Rectal smooth muscle tissue (tissue), 1 donor: ENCODE measurements around the gene LMBRD2.

Experiments used
- H3K27ac ChIP-seq: one replicate; pipeline ENCODE4 v1.7.0; 2013; ENCODE audit warnings: low read depth, low read length, inconsistent platforms
- H3K27me3 ChIP-seq: one replicate; pipeline ENCODE4 v1.7.0; 2013; ENCODE audit warnings: low read length; ENCODE audit not compliant: control insufficient read depth, insufficient read depth
- H3K36me3 ChIP-seq: one replicate; pipeline ENCODE4 v1.7.0; 2013; ENCODE audit warnings: low read length; ENCODE audit not compliant: control insufficient read depth, insufficient read depth
- H3K4me1 ChIP-seq: one replicate; pipeline ENCODE4 v1.7.0; 2013; ENCODE audit warnings: low read length; ENCODE audit not compliant: control insufficient read depth, insufficient read depth
- H3K4me3 ChIP-seq: one replicate; pipeline ENCODE4 v1.7.0; 2013; ENCODE audit warnings: low read length
- H3K9ac ChIP-seq: one replicate; pipeline ENCODE4 v1.7.0; 2013; ENCODE audit warnings: low read length

LMBRD2 gene

GRCh38 chr5:36177154-36177553, 25.5 kb upstream of the LMBRD2 start:
- peaks cover 14% of the 10 kb centered on the region for H3K36me3 ChIP-seq

GRCh38 chr5:36175043-36175442, 23.4 kb upstream of the LMBRD2 start:
- Histone ChIP-seq H3K36me3 (peaks cover 16% of the 10 kb centered on the region), H3K9ac (no peak overlapping the region), H3K4me1 (no peaks in the 10 kb centered on the region), H3K4me3 (no peak overlapping the region), H3K27ac (no peak overlapping the region), H3K27me3 (no peaks in the 10 kb centered on the region)

More at GRCh38 chr5:36177154-36177553, 25.5 kb upstream of the LMBRD2 start:
- no peaks in the 10 kb centered on the region for H3K27me3 ChIP-seq
- no peak overlapping the region for H3K27ac ChIP-seq
- no peaks in the 10 kb centered on the region for H3K4me1 ChIP-seq
- H3K4me3 ChIP-seq: no peak overlapping the region
- no peak overlapping the region for H3K9ac ChIP-seq

DNA sequence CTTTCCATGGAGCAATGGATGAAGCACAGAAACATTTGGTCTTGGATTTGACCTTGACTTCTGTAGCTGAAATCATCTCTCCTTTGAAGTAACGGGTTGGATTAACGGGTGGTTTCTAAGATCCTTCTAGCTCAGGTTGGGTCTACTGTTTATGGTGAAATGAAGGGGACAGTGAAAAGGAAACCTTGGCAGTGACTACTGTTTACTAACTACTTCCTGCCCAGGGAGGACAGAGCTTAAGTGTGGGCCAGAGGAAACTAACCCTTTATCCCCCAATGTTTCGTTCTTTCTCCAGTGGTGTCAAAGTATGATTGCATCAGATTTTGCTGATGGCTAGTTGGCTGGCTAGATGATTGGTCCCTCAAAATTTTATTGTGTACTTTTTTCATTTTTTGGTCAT, 22.4 kb upstream of the LMBRD2 start:
- Histone ChIP-seq H3K27ac (no peak overlapping the region), H3K9ac (no peak overlapping the region), H3K36me3 (peaks cover 16% of the 10 kb centered on the region), H3K4me1 (no peaks in the 10 kb centered on the region), H3K4me3 (no peak overlapping the region), H3K27me3 (no peaks in the 10 kb centered on the region)

DNA sequence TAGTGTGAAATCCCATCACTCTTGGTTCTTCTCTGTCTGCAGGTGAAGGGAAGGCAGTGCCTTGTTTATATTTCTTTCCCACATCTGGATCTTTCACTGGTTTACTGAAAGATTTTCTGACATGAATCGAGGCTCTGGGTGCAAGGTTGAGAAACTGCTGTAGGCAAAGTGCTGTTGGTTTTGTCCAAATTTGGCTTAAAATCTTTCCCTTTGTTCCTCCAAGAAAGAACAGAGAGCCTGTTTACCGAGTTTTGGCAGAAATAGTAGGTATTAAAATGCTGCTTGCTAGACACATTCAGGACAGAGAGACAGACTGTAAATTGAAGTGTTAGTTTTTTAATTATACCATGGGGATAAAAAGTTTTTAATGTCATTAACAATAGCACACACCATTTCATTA, 21.7 kb upstream of the LMBRD2 start:
- Histone ChIP-seq H3K27me3 (no peaks in the 10 kb centered on the region), H3K27ac (no peak overlapping the region), H3K9ac (no peak overlapping the region), H3K4me1 (no peaks in the 10 kb centered on the region), H3K36me3 (peaks cover 12% of the 10 kb centered on the region), H3K4me3 (no peak overlapping the region)

DNA sequence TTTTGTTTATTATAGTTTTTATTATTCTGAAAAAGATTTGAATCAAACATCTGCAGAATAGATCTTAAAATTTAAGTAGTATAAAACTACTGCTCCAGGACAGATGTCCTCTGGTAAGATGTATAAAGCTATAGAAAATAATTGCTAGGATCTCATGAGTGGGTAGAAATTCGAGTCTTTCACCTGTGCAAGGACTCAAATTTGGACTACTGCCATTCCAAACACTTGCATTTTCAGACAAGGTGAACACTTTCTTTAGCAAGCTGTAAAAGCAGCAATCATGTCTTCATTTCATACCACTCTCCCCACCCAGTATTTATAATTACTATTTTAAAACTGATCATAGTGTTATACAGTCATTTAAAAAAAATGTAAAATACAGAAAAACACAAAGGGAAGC, 20.9 kb upstream of the LMBRD2 start:
- Histone ChIP-seq H3K4me3 (no peak overlapping the region), H3K36me3 (peaks cover 12% of the 10 kb centered on the region), H3K4me1 (no peaks in the 10 kb centered on the region), H3K9ac (no peak overlapping the region), H3K27ac (no peak overlapping the region), H3K27me3 (no peaks in the 10 kb centered on the region)

DNA sequence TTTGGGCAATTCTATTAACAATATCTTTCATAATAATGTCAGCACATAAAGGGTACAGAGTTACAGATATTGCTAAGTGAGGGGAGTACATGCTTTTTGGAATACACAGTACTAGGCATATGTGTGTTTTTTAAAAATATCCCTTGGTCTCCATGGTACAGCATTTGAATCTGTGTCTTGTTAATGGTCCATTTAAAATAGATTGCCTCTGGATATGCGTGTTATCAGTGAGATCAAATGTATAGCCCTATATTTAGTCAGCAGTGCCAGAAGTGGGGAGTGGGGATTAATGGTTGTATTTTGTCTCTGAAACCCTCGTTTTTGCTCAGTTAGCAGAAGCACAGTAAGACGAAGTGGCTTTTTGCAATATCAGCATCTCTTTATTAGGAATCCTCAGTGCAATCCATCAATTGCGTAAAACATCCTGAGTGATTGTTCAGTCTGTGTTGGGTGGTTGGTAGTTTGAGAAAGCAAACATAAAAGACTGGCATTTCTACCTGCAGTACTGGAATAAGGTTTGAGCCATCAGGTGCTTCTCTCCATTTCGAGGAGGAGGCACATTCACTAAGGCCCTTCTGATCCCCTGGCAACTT, 19.2 kb upstream of the LMBRD2 start:
- H3K4me1 ChIP-seq: no peaks in the 10 kb centered on the region
- H3K27me3 ChIP-seq: no peaks in the 10 kb centered on the region
- H3K9ac ChIP-seq: no peak overlapping the region
- peaks cover 12% of the 10 kb centered on the region for H3K36me3 ChIP-seq
- no peak overlapping the region for H3K27ac ChIP-seq
- H3K4me3 ChIP-seq: no peak overlapping the region

- no peak overlapping the region for H3K27ac ChIP-seq
- H3K36me3 ChIP-seq: peaks cover 14% of the 10 kb centered on the region
- H3K4me1 ChIP-seq: no peaks in the 10 kb centered on the region
Measured at GRCh38 chr5:36168737-36169136, 17.1 kb upstream of the LMBRD2 start.

DNA sequence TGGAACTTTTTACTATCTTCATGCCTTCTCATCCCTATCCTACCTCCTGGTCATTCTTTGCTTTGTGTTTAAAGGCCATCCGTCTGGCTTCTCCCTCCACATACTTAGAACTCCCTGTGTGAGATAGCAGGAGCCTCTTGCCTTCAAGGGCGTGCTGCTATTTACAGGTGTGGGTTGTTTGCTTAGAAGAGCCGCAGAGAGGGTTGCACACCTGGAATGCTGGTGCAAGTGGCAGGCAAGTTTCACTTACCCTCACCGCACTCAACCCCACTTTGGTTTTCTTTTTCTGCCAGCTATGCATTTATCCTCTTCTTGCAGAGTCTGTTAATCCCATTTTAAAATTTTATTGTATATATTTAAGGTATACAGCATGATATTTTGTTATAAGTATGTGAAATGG, 12.8 kb upstream of the LMBRD2 start:
- Histone ChIP-seq H3K27me3 (no peaks in the 10 kb centered on the region), H3K9ac (no peak overlapping the region), H3K27ac (no peak overlapping the region), H3K36me3 (peaks cover 12% of the 10 kb centered on the region), H3K4me1 (no peaks in the 10 kb centered on the region), H3K4me3 (no peak overlapping the region)

More at GRCh38 chr5:36168737-36169136, 17.1 kb upstream of the LMBRD2 start:
- Histone ChIP-seq H3K4me3 (no peak overlapping the region), H3K27me3 (no peaks in the 10 kb centered on the region), H3K9ac (no peak overlapping the region)

- H3K27me3 ChIP-seq: no peaks in the 10 kb centered on the region
- H3K4me1 ChIP-seq: no peaks in the 10 kb centered on the region
- H3K27ac ChIP-seq: no peak overlapping the region
- peaks cover 12% of the 10 kb centered on the region for H3K36me3 ChIP-seq
- H3K4me3 ChIP-seq: no peak overlapping the region
- H3K9ac ChIP-seq: no peak overlapping the region
Measured at GRCh38 chr5:36162810-36163486, 11.3 kb upstream of the LMBRD2 start.

GRCh38 chr5:36161361-36161760, 9.7 kb upstream of the LMBRD2 start:
- Histone ChIP-seq H3K4me1 (no peaks in the 10 kb centered on the region), H3K27ac (no peak overlapping the region), H3K36me3 (peaks cover 12% of the 10 kb centered on the region), H3K4me3 (no peak overlapping the region), H3K9ac (no peak overlapping the region), H3K27me3 (no peaks in the 10 kb centered on the region)

DNA sequence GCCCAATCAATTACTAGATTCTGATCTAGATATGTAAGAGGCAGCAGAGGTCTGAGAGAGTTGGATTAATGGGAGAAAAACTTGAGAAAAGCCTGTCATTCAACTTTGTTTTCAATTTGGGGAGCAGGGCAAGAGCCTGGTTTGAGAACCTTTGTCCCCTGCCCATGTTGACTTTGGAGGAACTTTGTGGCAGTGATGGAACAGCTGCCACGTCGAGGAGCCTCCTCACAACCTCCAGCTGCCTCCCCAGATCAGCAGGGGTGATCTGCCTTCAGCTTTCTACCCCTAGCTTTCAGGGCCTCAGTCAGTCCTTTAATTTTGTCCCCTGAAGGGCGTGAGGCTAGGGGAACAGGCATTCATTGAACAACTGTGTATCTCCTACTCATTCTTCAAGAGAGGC, 8.9 kb upstream of the LMBRD2 start:
- Histone ChIP-seq H3K4me3 (no peak overlapping the region), H3K27ac (no peak overlapping the region), H3K36me3 (peaks cover 12% of the 10 kb centered on the region), H3K4me1 (no peaks in the 10 kb centered on the region), H3K27me3 (no peaks in the 10 kb centered on the region), H3K9ac (no peak overlapping the region)

DNA sequence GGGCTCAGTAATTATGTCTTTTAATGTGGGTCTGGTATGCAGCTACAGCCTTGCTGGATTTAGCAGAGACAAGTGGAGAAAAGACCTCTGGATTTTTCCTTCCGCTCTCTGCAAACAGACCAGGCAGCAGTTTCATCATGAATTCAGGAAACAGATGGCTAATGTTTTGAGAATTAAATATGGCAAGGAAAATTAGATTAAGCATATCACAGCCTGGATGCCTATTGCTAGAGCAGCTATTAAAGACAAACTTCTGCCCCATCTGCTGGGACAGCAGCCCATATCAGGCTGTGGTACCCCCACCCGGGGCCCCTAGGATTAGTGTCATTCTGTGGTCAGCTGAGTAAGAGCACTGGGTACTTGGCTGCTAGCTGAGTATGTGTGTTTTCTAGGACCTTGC, 6.5 kb upstream of the LMBRD2 start:
- Histone ChIP-seq H3K4me1 (no peaks in the 10 kb centered on the region), H3K27ac (no peak overlapping the region), H3K4me3 (no peak overlapping the region), H3K9ac (no peak overlapping the region), H3K27me3 (no peaks in the 10 kb centered on the region), H3K36me3 (peaks cover 5% of the 10 kb centered on the region)

GRCh38 chr5:36156619-36157018, 4.9 kb upstream of the LMBRD2 start:
- peaks cover 5% of the 10 kb centered on the region for H3K36me3 ChIP-seq
- no peak overlapping the region for H3K9ac ChIP-seq
- H3K27me3 ChIP-seq: no peaks in the 10 kb centered on the region
- no peak overlapping the region for H3K4me3 ChIP-seq
- H3K4me1 ChIP-seq: peaks cover 4% of the 10 kb centered on the region
- H3K27ac ChIP-seq: no peak overlapping the region
